CD4-positive, CD25-positive, alpha-beta regulatory T cell (primary cell): ENCODE results near the gene RALB. TPM values are rescaled to one million over a fixed set of nuclear protein-coding genes. Genes with fewer than 3 reads are reported as not detected.

Source experiments
- ATAC-seq, 2 donors: fragments of 150-1000 bp; cut with Tn5 transposase; one replicate each; pipeline ENCODE4 v1.10.0; 2021; ENCODE audit warnings: low read depth in 2 of 2, moderate number of reproducible peaks in 2 of 2, moderate library complexity in 1 of 2
- DNase-seq, 3 donors: peaks; one replicate each; pipeline versions ENCODE4 v3.0.0 to v3.0.0-alpha.2; 2012 to 2022; ENCODE audit warnings: mixed read lengths in 1 of 3
- H3K27ac ChIP-seq: one replicate; pipeline ENCODE4 v1.7.0; 2013; ENCODE audit warnings: mild to moderate bottlenecking, low read length; ENCODE audit not compliant: insufficient read depth, poor library complexity, severe bottlenecking
- H3K27me3 ChIP-seq: one replicate; pipeline ENCODE4 v1.7.0; 2013; ENCODE audit warnings: low read length; ENCODE audit not compliant: control insufficient read depth, insufficient read depth
- H3K36me3 ChIP-seq: one replicate; pipeline ENCODE4 v1.7.0; 2013; ENCODE audit warnings: mild to moderate bottlenecking, low read length, moderate library complexity; ENCODE audit not compliant: control insufficient read depth, insufficient read depth
- H3K4me1 ChIP-seq: 2 replicates; pipeline ENCODE4 v1.7.0; 2013; ENCODE audit warnings: mild to moderate bottlenecking, low read length; ENCODE audit not compliant: insufficient read depth, control insufficient read depth, poor library complexity, severe bottlenecking
- H3K4me3 ChIP-seq: one replicate; pipeline ENCODE4 v1.7.0; 2013; ENCODE audit warnings: low read depth, mild to moderate bottlenecking, low read length, moderate library complexity
- H3K9me3 ChIP-seq, 2 experiments: 1 replicate in 1 of 2; 2 replicates in 1 of 2; pipeline ENCODE4 v1.7.0; 2013; ENCODE audit warnings: low read length in 2 of 2, mild to moderate bottlenecking in 1 of 2, moderate library complexity in 1 of 2; ENCODE audit not compliant: control insufficient read depth in 2 of 2
- H3K27ac Mint-ChIP-seq, 3 donors: one replicate each; pipeline ENCODE4 v1.8.0; 2020 to 2022; ENCODE audit warnings: mild to moderate bottlenecking in 3 of 3, mixed read lengths in 3 of 3, moderate library complexity in 2 of 3
- H3K27me3 Mint-ChIP-seq: one replicate; pipeline ENCODE4 v1.8.0; 2022; ENCODE audit warnings: mild to moderate bottlenecking, mixed read lengths
- H3K36me3 Mint-ChIP-seq: one replicate; pipeline ENCODE4 v1.8.0; 2020; ENCODE audit warnings: mixed read lengths
- H3K4me1 Mint-ChIP-seq, 4 donors: one replicate each; pipeline ENCODE4 v1.8.0; 2020 to 2022; ENCODE audit warnings: mixed read lengths in 4 of 4, mild to moderate bottlenecking in 1 of 4
- H3K4me3 Mint-ChIP-seq, 4 donors: one replicate each; pipeline ENCODE4 v1.8.0; 2020 to 2022; ENCODE audit warnings: mild to moderate bottlenecking in 4 of 4, mixed read lengths in 4 of 4, moderate library complexity in 3 of 4
- H3K9me3 Mint-ChIP-seq, 7 donors: one replicate each; pipeline ENCODE4 v1.8.0; 2020 to 2022; ENCODE audit warnings: mixed read lengths in 7 of 7, mild to moderate bottlenecking in 3 of 7, moderate library complexity in 2 of 7
- polyA plus RNA-seq, 4 donors: library from polyadenylated mRNA; unstranded; fragments of 300-500 nt; fragmentation: Illumina TruSeq; gene quantifications; one replicate each; pipeline ENCODE4 v1.2.3, GENCODE V29; 2021
- total RNA-seq: library from RNA; stranded (reverse); gene quantifications from one replicate; pipeline ENCODE4 v1.2.3, GENCODE V29; 2022

Gene RALB
- total and polyA plus RNA-seq, 5 donors from 2014 or later = 21.8 to 42.5 (median 28.1) TPM

DNA sequence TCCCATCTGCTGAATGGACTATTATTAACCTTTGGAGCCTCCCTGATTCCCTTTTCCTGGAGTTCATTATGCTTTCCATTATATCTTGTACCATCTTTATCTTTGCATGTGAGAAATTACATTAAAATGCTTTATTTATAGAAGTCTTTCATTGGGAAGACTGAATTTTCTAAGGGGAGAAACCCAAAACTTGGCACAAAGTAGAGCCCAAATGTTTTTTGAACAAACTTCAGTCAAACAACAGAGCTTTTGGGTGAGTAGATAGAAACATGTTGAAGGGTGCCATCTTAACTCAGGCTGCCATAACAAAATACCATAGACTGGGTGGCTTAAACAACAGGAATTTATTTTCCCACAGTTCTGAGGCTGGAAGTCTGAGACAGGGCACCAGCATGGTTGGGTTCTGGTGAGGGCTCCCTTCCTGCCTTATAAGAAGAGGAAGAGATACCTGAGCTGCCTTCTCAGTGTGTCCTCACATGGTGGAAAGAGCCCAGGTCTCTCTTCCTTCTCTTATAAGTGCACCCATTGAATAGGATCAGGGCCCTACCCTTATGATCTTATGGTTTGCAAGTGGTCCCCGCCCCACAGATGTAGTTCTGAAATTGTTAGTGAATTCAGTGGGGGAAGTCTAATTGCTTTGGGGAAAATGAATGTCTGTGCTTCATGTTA lies 19.2 kb downstream of the RALB start:
- no peaks in the 10 kb centered on the region for H3K36me3 ChIP-seq
- Mint-ChIP-seq H3K36me3 (peaks cover 16% of the 10 kb centered on the region), H3K9me3 (peaks cover 0 to 14% (median 3%) of the 10 kb centered on the region in 7 donors), H3K4me1 (peaks cover 7 to 38% (median 14%) of the 10 kb centered on the region in 4 donors), H3K4me3 (no peak overlapping the region), H3K27me3 (no peaks in the 10 kb centered on the region), H3K27ac (no peak overlapping the region)
- H3K4me1 ChIP-seq = no peaks in the 10 kb centered on the region
- ATAC-seq (no peak), DNase-seq (no peak)
- H3K4me3 ChIP-seq = no peak overlapping the region
- peaks cover 0 to 6% of the 10 kb centered on the region in 2 experiments for H3K9me3 ChIP-seq
- no peak overlapping the region for H3K27ac ChIP-seq
- H3K27me3 ChIP-seq = no peaks in the 10 kb centered on the region

- H3K9me3 ChIP-seq = peaks cover 0 to 6% of the 10 kb centered on the region in 2 experiments
- DNase-seq (no peak), ATAC-seq (no peak)
- H3K27me3 ChIP-seq = no peaks in the 10 kb centered on the region
- no peak overlapping the region for H3K27ac ChIP-seq
- H3K36me3 Mint-ChIP-seq = peaks cover 16% of the 10 kb centered on the region
- peaks cover 0 to 14% (median 3%) of the 10 kb centered on the region in 7 donors for H3K9me3 Mint-ChIP-seq
- H3K4me1 Mint-ChIP-seq = peaks cover 4 to 33% (median 11%) of the 10 kb centered on the region in 4 donors
- H3K36me3 ChIP-seq = no peaks in the 10 kb centered on the region
- no peaks in the 10 kb centered on the region for H3K27me3 Mint-ChIP-seq
- no peak overlapping the region for H3K27ac Mint-ChIP-seq
- no peaks in the 10 kb centered on the region for H3K4me1 ChIP-seq
- H3K4me3 ChIP-seq = no peak overlapping the region
- H3K4me3 Mint-ChIP-seq = no peak overlapping the region
These were observed 20.3 kb downstream of the RALB start for GRCh38 chr2:120272763-120273481.

GRCh38 chr2:120275617-120276400 lies 23.2 kb downstream of the RALB start:
- H3K27me3 Mint-ChIP-seq = no peaks in the 10 kb centered on the region
- no peak overlapping the region for H3K27ac Mint-ChIP-seq
- Histone ChIP-seq H3K4me1 (no peaks in the 10 kb centered on the region), H3K9me3 (peaks cover 0 to 6% of the 10 kb centered on the region in 2 experiments), H3K27ac (no peak overlapping the region), H3K36me3 (peaks cover 16% of the 10 kb centered on the region), H3K27me3 (no peaks in the 10 kb centered on the region), H3K4me3 (no peak overlapping the region)
- peaks cover 1 to 28% (median 9%) of the 10 kb centered on the region in 4 donors for H3K4me1 Mint-ChIP-seq
- no peak for DNase-seq
- H3K4me3 Mint-ChIP-seq = no peak overlapping the region
- no peak for ATAC-seq
- H3K36me3 Mint-ChIP-seq = peaks cover 31% of the 10 kb centered on the region
- H3K9me3 Mint-ChIP-seq = peaks cover 0 to 11% (median 4%) of the 10 kb centered on the region in 7 donors

- Histone ChIP-seq H3K27ac (no peak overlapping the region), H3K4me3 (no peak overlapping the region), H3K9me3 (peaks cover 0 to 6% of the 10 kb centered on the region in 2 experiments), H3K27me3 (no peaks in the 10 kb centered on the region), H3K4me1 (no peaks in the 10 kb centered on the region), H3K36me3 (peaks cover 20% of the 10 kb centered on the region)
- Mint-ChIP-seq H3K4me3 (no peak overlapping the region), H3K9me3 (peaks cover 0 to 9% (median 4%) of the 10 kb centered on the region in 7 donors), H3K27me3 (no peaks in the 10 kb centered on the region), H3K27ac (no peak overlapping the region), H3K4me1 (peaks cover 2 to 19% (median 5%) of the 10 kb centered on the region in 4 donors), H3K36me3 (peaks cover 32% of the 10 kb centered on the region)
- ATAC-seq (no peak), DNase-seq (no peak)
These were observed 25.0 kb downstream of the RALB start for GRCh38 chr2:120277505-120278205.

- peaks cover 4 to 22% (median 5%) of the 10 kb centered on the region in 4 donors for H3K4me1 Mint-ChIP-seq
- DNase-seq (no peak), ATAC-seq (no peak)
These were observed 26.2 kb downstream of the RALB start for GRCh38 chr2:120278901-120279300.

DNA sequence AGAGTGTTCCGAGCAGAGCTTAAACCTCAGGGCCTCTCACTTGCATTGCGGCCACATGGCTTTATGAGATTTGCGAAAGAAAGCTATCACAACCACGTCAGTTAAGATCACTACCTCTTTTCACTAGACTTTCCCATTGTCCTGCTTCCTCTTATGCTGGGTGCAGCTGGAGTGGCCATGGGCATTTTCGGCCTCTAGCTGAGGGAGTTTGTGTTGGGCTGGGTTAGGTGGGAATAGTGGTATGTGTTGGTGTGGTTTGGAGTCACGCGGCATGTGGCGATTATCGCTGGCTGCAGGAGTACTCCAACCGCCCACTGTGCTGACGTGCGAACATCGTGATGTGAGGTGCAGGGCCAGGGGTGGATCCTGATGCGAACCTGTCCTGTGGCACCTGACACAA lies 27.1 kb downstream of the RALB start:
- DNase-seq = no peak
- ATAC-seq = no peak
- Histone ChIP-seq H3K36me3 (peaks cover 25% of the 10 kb centered on the region), H3K4me3 (no peak overlapping the region), H3K27me3 (no peaks in the 10 kb centered on the region), H3K4me1 (no peaks in the 10 kb centered on the region), H3K9me3 (peaks cover 0 to 6% of the 10 kb centered on the region in 2 experiments), H3K27ac (no peak overlapping the region)
- peaks cover 43% of the 10 kb centered on the region for H3K36me3 Mint-ChIP-seq
- H3K4me1 Mint-ChIP-seq = peaks cover 4 to 18% (median 6%) of the 10 kb centered on the region in 4 donors
- H3K4me3 Mint-ChIP-seq = no peak overlapping the region
- no peak overlapping the region for H3K27ac Mint-ChIP-seq
- peaks cover 0 to 4% (median 2%) of the 10 kb centered on the region in 7 donors for H3K9me3 Mint-ChIP-seq
- no peaks in the 10 kb centered on the region for H3K27me3 Mint-ChIP-seq

More at GRCh38 chr2:120278901-120279300, 26.2 kb downstream of the RALB start:
- no peaks in the 10 kb centered on the region for H3K27me3 Mint-ChIP-seq
- Histone ChIP-seq H3K9me3 (peaks cover 0 to 6% of the 10 kb centered on the region in 2 experiments), H3K4me3 (no peak overlapping the region), H3K27me3 (no peaks in the 10 kb centered on the region), H3K27ac (no peak overlapping the region), H3K4me1 (no peaks in the 10 kb centered on the region), H3K36me3 (peaks cover 22% of the 10 kb centered on the region)
- peaks cover 0 to 7% (median 2%) of the 10 kb centered on the region in 7 donors for H3K9me3 Mint-ChIP-seq
- H3K27ac Mint-ChIP-seq = no peak overlapping the region
- H3K4me3 Mint-ChIP-seq = no peak overlapping the region
- peaks cover 40% of the 10 kb centered on the region for H3K36me3 Mint-ChIP-seq

GRCh38 chr2:120283649-120284048 lies 31.0 kb downstream of the RALB start:
- H3K9me3 ChIP-seq = no peaks in the 10 kb centered on the region
- Mint-ChIP-seq H3K27ac (no peak overlapping the region), H3K4me3 (no peak overlapping the region), H3K27me3 (no peaks in the 10 kb centered on the region), H3K9me3 (peaks cover 0 to 2% (median 0%) of the 10 kb centered on the region in 7 donors), H3K36me3 (peaks cover 41% of the 10 kb centered on the region), H3K4me1 (peaks cover 19 to 32% (median 24%) of the 10 kb centered on the region in 4 donors)
- peaks cover 28% of the 10 kb centered on the region for H3K36me3 ChIP-seq
- DNase-seq (no peak), ATAC-seq (no peak)
- no peak overlapping the region for H3K4me3 ChIP-seq
- H3K27ac ChIP-seq = no peak overlapping the region
- no peaks in the 10 kb centered on the region for H3K27me3 ChIP-seq
- peaks cover 13% of the 10 kb centered on the region for H3K4me1 ChIP-seq
